Endothelial cell of umbilical vein (primary cell): ENCODE measurements around the gene UBE2S.

ENCODE experiments used
- EZH2 ChIP-seq: IDR thresholded peaks from 2 replicates; pipeline ENCODE4 v1.6.1; 2012; ENCODE audit warnings: borderline replicate concordance, low read depth, mild to moderate bottlenecking, moderate library complexity, low read length, inconsistent platforms; ENCODE audit not compliant: severe bottlenecking
- POLR2A ChIP-seq: IDR thresholded peaks from 2 replicates; pipeline ENCODE4 v1.6.1; 2012; ENCODE audit warnings: low read depth, mild to moderate bottlenecking, control low read depth, low read length
- TF ChIP-seq, protein P1 (sequence below), 2 donors: IDR thresholded peaks; 1 replicate in 1 of 2; 2 replicates in 1 of 2; pipeline ENCODE4 v1.5.1; 2011; ENCODE audit warnings: low read length in 2 of 2, mild to moderate bottlenecking in 2 of 2, moderate library complexity in 2 of 2, control low read depth in 1 of 2, inconsistent platforms in 1 of 2, low read depth in 1 of 2; ENCODE audit not compliant: insufficient read depth in 1 of 2; ENCODE audit errors: extremely low read depth in 1 of 2

DNA sequence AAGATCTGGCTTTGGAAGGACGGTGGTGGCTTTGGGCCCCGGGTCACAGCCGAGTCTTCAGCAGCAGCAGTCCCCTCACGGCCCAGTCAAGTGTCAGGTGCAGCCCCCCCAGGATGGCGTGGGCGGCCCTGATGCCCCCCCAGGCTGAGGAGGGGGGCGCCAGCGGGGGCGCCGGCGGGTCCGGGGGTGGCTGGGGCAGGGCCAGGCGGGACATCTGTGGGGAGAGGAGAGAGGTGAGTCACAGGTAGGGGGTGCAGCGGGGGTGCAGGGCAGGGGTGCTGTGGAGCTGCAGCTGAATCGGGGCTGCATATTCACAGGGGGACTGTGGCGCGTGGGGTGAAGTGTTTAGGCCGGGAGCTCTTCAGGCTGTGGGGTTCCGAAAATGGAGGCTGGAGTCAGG, 41.6 kb downstream of the UBE2S start:
- TF ChIP-seq, protein P1, sequence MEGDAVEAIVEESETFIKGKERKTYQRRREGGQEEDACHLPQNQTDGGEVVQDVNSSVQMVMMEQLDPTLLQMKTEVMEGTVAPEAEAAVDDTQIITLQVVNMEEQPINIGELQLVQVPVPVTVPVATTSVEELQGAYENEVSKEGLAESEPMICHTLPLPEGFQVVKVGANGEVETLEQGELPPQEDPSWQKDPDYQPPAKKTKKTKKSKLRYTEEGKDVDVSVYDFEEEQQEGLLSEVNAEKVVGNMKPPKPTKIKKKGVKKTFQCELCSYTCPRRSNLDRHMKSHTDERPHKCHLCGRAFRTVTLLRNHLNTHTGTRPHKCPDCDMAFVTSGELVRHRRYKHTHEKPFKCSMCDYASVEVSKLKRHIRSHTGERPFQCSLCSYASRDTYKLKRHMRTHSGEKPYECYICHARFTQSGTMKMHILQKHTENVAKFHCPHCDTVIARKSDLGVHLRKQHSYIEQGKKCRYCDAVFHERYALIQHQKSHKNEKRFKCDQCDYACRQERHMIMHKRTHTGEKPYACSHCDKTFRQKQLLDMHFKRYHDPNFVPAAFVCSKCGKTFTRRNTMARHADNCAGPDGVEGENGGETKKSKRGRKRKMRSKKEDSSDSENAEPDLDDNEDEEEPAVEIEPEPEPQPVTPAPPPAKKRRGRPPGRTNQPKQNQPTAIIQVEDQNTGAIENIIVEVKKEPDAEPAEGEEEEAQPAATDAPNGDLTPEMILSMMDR (IDR thresholded peaks at IDR 0.05; ENCODE audit: extremely low read depth in 1 of 2, insufficient read depth in 1 of 2, low read depth in 1 of 2, low read length in 2 of 2) = no peak
- TF ChIP-seq EZH2 (no peak), POLR2A (no peak)
